ENCODE results near the gene DBR1.
A peak's percentile ranks its signal among the peaks of the same experiment; 100 is the strongest.

Gene DBR1, protein sequence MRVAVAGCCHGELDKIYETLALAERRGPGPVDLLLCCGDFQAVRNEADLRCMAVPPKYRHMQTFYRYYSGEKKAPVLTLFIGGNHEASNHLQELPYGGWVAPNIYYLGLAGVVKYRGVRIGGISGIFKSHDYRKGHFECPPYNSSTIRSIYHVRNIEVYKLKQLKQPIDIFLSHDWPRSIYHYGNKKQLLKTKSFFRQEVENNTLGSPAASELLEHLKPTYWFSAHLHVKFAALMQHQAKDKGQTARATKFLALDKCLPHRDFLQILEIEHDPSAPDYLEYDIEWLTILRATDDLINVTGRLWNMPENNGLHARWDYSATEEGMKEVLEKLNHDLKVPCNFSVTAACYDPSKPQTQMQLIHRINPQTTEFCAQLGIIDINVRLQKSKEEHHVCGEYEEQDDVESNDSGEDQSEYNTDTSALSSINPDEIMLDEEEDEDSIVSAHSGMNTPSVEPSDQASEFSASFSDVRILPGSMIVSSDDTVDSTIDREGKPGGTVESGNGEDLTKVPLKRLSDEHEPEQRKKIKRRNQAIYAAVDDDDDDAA

DNA sequence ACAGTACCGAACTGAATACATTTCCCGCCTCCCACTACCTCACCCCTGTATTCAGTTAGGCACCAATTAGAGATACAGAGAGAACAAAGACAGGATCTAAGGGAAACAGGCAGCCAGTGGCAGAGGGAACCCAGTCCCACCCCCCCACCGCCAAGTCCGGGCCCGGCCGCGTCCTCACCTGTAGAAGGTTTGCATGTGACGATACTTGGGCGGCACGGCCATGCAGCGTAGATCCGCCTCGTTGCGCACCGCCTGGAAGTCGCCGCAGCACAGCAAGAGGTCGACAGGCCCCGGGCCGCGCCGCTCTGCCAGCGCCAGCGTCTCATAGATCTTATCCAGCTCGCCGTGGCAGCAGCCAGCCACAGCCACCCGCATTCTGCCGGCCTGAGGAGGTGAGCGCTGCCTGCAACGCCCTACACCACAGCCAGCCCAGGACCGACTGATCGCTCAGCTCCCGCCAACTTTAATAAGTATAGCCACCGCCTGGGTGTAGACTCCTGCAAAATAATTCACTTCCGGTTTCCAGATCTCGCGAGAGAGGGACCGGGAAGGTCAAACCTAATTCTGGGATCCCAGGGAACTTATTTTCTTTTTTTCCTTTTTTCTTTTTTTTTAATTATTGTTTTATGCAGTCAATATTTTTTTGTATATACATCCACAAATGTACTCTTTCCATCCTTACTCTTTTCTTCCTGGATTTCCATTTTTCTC lies at the start of gene DBR1:
Gene DBR1 (minus strand): TSS at position 501 of the 711 bp plus-strand sequence. CDS start 126 bp downstream, at position 375.
- peak; percentile 95 for DNase-seq (ENCODE audit: low spot score)

- no peak for DNase-seq (ENCODE audit: low spot score)
Measured at GRCh38 chr3:138222942-138223287, 48.2 kb upstream of the DBR1 start.

DNA sequence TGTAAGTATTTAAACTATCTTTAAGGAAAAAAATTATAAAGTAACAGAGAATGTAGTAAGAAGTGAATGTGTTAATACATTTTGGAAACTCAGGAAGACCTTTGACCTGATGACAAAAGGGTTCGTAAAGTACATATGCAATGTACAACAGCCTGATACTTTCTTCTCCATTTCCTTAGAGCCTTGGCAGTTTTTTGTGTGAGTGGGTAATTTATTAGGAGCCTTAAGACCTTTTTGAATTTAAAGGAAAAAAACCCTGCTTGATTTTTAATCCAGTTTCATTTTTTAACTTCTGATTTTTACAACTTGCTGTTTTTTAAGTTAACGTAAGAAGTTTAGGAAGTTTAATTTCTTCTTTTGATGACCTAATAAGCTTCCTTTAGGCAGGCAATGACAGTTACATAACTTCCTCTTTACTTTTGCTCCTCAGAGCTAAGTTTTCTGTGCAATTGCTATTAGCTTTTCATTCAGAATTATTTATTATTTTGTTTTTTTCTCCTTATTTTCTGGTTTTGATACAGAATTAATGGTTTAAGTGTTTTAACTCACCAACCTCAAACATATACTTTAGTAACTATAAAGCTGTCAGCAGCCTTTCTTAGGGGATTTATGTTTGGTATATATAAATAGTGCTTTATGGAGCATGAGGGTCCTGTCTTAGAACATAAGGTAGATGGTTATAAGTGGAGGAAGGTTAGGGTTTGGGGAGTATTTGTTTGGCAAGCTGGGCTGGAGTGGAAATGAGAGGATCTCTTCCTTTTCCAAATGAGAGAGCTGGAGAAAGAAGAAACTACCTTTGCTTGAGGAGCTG lies 47.6 kb upstream of the DBR1 start:
- DNase-seq (ENCODE audit: low spot score) = no peak

DNA sequence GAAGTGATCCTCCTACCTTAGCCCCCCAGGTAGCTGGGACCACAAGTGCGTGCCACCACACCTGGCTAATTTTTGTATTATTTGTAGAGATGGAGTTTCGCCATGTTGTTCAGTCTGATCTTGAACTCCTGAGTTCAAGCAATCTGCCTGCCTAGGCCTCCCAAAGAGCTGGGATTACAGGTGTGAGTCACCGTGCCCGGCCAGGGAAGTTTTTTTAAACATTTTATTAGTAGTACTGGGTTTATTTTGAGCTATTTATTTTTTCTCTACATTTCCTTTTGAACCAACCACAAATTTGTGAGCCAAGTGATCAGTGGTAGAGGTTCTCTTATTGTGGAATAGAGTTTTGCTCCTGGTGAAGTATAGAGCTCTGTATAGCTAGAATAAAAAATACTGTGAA lies 46.1 kb upstream of the DBR1 start:
- no peak for DNase-seq (ENCODE audit: low spot score)

- DNase-seq (ENCODE audit: low spot score) = no peak
Measured at GRCh38 chr3:138220242-138220641, 45.5 kb upstream of the DBR1 start.

DNA sequence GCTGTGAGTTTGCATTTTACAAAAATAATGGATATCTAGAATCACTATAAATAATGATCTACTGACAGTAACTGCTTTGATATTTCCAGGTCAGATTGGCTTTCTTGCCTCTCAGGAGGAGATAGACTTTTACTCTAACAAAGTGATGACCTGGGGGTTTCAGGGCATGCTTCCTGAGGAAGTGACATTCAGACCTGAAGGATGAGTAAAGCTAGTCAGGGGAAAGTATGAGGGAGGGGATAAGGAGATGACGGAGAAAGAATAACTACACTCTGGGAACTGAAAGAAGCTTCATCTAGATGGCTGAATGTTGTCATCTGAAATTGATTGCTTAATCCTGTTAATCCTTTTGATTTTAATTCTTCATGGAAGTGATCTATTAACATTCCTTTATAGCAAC lies 44.5 kb upstream of the DBR1 start:
- no peak for DNase-seq (ENCODE audit: low spot score)

- DNase-seq (ENCODE audit: low spot score) = no peak
Measured at GRCh38 chr3:138213398-138214085, 38.8 kb upstream of the DBR1 start.

DNA sequence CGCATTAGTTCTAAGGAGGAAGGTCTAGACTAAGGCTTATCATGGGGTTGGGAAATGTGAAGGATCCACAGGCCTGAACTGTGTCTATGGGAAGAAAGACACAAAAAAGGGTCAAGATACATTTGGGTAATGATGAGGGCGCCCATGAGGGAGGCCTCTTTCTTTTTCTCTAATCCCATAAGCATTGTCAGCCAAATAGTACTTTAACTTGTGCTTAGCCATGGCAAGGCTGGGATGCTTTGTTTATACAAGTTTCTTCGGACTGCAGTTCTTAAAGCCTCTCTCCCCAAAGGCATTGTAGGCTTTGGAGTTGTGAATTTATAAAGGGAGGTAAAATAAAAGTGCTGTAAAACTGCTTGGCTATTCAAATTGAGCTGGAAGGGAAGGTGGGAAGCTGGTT lies 35.8 kb upstream of the DBR1 start:
- DNase-seq (ENCODE audit: low spot score) = no peak

GRCh38 chr3:138206196-138206595 lies 31.5 kb upstream of the DBR1 start:
- DNase-seq (ENCODE audit: low spot score) = no peak

DNA sequence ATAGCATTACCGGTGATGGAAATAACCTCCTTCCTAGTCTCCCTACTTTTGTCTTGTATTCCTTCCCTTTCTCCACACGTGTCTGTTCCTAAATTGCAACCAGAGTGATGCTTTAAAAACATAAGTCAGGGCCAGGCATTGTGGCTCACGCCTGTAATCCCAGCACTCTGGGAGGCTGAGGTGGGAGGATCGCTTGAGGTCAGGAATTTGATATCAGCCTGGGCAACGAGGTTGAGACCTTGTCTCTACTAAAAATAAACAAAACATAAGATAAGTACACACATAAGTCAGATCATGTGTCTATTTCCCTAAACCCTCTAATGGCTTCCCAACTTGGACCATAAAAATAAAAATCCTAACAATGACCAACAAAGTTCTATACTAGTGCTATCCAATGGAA lies 30.8 kb upstream of the DBR1 start:
- DNase-seq (ENCODE audit: low spot score) = no peak

DNA sequence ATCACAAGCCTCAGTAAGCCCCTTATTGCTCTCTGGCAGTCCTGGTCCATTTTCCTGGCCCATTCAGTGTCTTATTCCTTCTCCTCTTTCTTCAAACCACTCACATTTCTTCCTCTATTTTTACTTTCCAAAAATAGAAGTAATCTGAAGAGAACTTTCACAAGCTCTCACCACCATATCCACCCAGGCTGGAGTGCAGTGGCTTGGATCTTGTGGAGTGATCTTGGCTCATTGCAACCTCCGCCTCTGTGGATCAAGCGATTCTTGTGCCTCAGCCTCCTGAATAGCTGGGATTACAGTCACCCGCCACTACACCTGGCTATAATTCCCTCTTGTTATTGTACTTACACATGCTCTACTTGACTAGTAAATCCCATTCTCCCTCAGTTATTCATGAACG lies 29.2 kb upstream of the DBR1 start:
- DNase-seq (ENCODE audit: low spot score) = no peak

GRCh38 chr3:138202945-138203701 lies 28.4 kb upstream of the DBR1 start:
- DNase-seq (ENCODE audit: low spot score) = no peak

DNA sequence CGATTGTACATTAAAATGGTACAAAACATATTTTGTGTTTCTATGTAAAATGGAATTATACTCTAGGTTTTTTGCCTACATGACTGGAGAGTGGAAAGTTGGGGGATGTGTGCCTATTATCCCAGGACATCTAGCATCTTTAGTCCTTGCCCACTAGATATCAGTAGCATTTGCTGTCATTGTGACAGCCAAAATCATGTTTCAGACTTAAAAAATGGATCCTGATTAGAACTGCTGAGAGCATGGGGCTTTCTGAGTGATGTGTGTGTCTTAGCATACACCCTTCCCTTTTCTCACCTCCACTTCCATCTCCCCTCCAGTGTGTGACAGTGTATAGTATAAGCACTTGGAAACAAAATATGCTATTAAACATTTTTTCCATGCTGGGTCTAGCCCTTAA lies 25.7 kb upstream of the DBR1 start:
- DNase-seq (ENCODE audit: low spot score) = no peak

GRCh38 chr3:138199851-138200250 lies 25.1 kb upstream of the DBR1 start:
- DNase-seq (ENCODE audit: low spot score) = no peak

DNA sequence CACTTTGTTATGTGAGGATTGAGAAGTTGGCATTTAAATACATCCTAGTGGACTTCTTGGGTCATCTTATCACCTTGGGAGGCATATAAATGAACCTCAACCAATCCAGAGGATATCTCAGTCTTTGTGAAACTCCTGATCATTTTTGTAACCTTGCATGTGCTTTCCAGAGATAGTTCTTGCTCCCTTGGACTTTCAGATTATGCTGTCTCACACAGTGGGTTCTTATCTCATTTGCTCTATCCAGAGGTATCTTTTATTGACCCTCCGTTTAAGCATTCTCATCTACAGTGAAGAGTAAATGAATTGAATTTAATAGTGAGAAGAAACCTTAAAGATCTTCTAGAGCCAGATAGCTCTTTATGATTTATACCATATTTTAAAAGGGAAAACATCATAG lies 22.8 kb upstream of the DBR1 start:
- DNase-seq (ENCODE audit: low spot score) = no peak

DNA sequence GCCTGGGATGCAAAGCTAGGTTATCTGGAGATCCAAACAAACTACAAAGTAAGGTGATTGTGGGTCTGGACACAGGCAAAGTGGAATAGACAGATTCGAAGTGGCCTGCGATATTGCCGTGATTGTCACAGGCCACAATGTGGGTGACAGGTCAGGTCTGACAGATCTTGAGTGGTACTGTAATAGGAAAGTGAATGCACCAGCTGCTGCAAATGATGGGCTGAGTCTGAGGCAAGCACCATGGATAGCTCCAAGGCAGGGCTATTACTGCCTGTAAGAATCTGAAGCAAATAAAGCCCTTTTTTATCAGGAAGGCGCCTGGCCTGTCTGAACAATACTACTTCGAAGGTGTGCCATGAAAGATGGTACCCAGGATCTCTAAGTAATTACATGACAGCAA lies 22.3 kb upstream of the DBR1 start:
- DNase-seq (ENCODE audit: low spot score) = no peak

GRCh38 chr3:138196023-138196422 lies 21.3 kb upstream of the DBR1 start:
- no peak for DNase-seq (ENCODE audit: low spot score)

GRCh38 chr3:138195481-138195880 lies 20.8 kb upstream of the DBR1 start:
- no peak for DNase-seq (ENCODE audit: low spot score)

GRCh38 chr3:138188013-138188730 lies 13.5 kb upstream of the DBR1 start:
- peak; percentile 66 for DNase-seq (ENCODE audit: low spot score)

DNA sequence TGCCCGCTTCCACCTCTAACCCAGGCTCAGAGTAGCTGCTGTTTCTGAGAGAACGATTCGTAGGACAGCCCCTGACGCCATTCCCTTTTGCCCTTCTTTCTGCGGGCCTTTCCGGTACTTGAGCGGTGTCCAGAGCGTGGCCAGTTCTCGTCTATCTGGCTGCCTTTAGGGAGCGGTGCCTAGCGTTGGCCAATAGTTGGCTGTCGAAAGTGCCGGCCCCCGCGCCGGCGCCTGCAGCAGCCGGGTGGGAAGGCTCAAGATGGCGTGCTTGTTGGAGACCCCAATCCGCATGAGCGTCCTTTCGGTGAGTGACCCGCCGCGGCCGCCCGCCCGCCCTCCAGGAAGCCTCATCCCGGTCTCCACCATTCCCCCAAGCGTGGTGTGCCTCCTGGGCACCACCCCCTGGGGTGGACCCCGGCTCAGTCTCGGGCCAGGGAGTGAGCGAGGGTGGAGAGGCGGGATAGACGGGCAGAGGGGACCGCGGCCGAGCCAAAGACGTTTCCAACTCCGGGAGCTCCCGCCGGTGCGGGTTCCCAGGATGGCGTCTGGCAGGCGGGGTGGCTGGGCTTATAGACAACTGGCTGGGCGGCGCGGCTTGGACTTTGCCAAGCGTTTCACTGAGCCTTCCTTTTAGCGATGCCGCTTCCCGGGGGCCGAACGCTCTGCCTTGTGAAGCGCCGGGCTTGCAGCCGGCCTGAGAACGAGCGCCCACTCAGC lies 12.7 kb upstream of the DBR1 start, which contains the start of gene ARMC8:
Gene ARMC8 (plus strand): TSS at position 6 of the 717 bp plus-strand sequence. CDS start 254 bp downstream, at position 260.
- no peak for DNase-seq (ENCODE audit: low spot score)

All from NAMALWA (cell line).